CD4-positive, alpha-beta T cell treated with Interleukin-21 for 1 hour (primary cell): Measurements from ENCODE around the gene ARID4B.
A peak's percentile ranks its signal among the peaks of the same experiment; 100 is the strongest.
"Not testable (repeated sequence)": the region's sequence is repeated elsewhere in the genome, so short reads cannot be mapped to it uniquely, and the experiment has no call there.

Source experiments
- DNase-seq: peaks from one replicate; pipeline ENCODE4 v3.0.0-alpha.2; 2020

Gene ARID4B

GRCh38 chr1:235215453-235215852 is 112.5 kb downstream of the ARID4B start:
- no peak for DNase-seq

GRCh38 chr1:235214962-235215361 is 113.0 kb downstream of the ARID4B start:
- not testable (repeated sequence) for DNase-seq

GRCh38 chr1:235213752-235214151 is 114.2 kb downstream of the ARID4B start:
- no peak for DNase-seq

GRCh38 chr1:235211517-235211916 is 116.5 kb downstream of the ARID4B start:
- DNase-seq, result no peak

- DNase-seq, result peak; percentile 51
Measured at GRCh38 chr1:235207209-235207565, 120.8 kb downstream of the ARID4B start.

- peak; percentile 4 for DNase-seq
Measured at GRCh38 chr1:235206533-235207208, 121.3 kb downstream of the ARID4B start.

- DNase-seq, result no peak
Measured at GRCh38 chr1:235205687-235206086, 122.3 kb downstream of the ARID4B start.

GRCh38 chr1:235203428-235203827 is 124.6 kb downstream of the ARID4B start:
- no peak for DNase-seq

- not testable (repeated sequence) for DNase-seq
Measured at GRCh38 chr1:235202447-235202846, 125.5 kb downstream of the ARID4B start.

GRCh38 chr1:235199441-235199840 is 128.5 kb downstream of the ARID4B start:
- no peak for DNase-seq

GRCh38 chr1:235190431-235190830 is 137.5 kb downstream of the ARID4B start:
- DNase-seq, result no peak

- DNase-seq, result no peak
Measured at GRCh38 chr1:235187316-235187715, 140.7 kb downstream of the ARID4B start.

- DNase-seq, result no peak
Measured at GRCh38 chr1:235181561-235182245, 146.3 kb downstream of the ARID4B start.

- no peak for DNase-seq
Measured at GRCh38 chr1:235180916-235181460, 147.0 kb downstream of the ARID4B start.

- no peak for DNase-seq
Measured at GRCh38 chr1:235176486-235176885, 151.5 kb downstream of the ARID4B start.

GRCh38 chr1:235169986-235170385 is 158.0 kb downstream of the ARID4B start:
- no peak for DNase-seq

- DNase-seq, result no peak
Measured at GRCh38 chr1:235168375-235168774, 159.6 kb downstream of the ARID4B start.

GRCh38 chr1:235161685-235162327 is 166.2 kb downstream of the ARID4B start:
- no peak for DNase-seq

- peak; percentile 92 for DNase-seq
Measured at GRCh38 chr1:235160957-235161684, 166.9 kb downstream of the ARID4B start, which contains the start of gene RBM34. Gene RBM34 (minus strand): TSS chr1:235161250. CDS start chr1:235161226, 24 bp downstream.

GRCh38 chr1:235160383-235160956 is 167.5 kb downstream of the ARID4B start:
- peak; percentile 64 for DNase-seq

- not testable (repeated sequence) for DNase-seq
Measured at GRCh38 chr1:235159930-235160329, 168.0 kb downstream of the ARID4B start.

- not testable (repeated sequence) for DNase-seq
Measured at GRCh38 chr1:235159284-235159683, 168.7 kb downstream of the ARID4B start.

- DNase-seq, result no peak
Measured at GRCh38 chr1:235158680-235159079, 169.3 kb downstream of the ARID4B start.
